Daoy (cell line): Measurements from ENCODE around the gene MYOCD. TPM values are rescaled to one million over a fixed set of nuclear protein-coding genes. Genes with fewer than 3 reads are reported as not detected.

Experiments
- DNase-seq: peaks from one replicate; pipeline ENCODE4 v3.0.0-alpha.2; 2015; ENCODE audit warnings: low read depth
- total RNA-seq: library from RNA; depleted of rRNA; stranded (reverse); fragments of >200 nt; shearing (Covaris generic); gene quantifications from 2 replicates; pipeline ENCODE4 v1.2.3, GENCODE V29; 2014

Gene MYOCD
- total RNA-seq, 1 experiment from 2014 or later = 1.4 TPM

DNA sequence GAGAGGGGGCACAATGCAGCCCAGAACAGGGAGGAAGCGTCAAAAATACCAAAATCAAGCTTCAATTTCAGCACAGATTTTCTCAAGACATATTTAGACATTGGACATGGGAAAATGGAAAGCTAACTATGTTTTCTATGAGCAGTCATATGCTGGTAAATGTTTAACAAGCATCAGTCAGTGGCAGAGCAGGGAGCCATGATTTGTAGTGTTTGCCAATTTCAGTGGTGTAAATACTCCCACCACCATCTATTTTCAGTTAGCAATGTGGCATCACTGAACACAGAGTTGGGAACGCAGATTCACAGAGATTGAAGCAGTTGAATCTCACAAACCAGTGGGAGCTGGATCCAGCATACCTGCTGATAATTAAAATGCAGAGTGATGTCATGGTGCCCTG lies 24.6 kb upstream of the MYOCD start:
- no peak for DNase-seq

DNA sequence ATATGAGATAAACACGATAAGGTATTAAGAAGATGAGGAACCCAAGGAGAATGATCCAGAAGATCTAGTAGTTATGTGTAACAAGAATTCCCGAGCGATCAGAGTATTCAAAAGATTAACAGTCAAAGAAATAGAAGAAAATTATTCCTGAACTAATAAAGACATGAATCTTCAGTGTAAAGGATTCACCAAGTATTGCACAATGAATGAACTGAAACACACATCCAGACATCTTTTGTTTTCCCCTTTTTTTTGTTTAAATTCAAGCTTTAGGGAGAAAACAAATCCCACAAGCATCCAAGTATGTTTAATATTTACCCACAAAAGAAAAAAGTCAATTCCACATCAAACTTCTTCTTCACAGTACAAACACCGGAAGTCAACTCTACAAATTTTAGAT lies 23.7 kb upstream of the MYOCD start:
- no peak for DNase-seq

DNA sequence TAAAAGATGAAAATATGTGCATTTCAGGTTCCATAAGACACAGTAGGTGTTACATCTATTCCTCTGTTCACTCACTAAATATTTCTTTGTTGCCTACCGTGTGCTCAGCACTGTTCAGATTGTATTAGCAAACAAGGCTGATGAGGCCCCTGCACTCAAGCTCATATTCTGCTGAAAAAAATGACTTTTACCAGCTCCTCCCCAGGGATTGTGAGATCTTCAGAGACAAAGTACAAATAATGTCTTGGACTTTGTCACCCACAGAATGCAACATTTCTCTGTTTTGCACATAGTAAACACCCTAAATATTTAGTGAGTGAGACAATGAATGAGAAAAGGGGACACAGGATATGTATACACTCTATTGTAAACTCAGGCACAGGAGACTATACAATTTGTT lies 21.9 kb upstream of the MYOCD start:
- DNase-seq = no peak

DNA sequence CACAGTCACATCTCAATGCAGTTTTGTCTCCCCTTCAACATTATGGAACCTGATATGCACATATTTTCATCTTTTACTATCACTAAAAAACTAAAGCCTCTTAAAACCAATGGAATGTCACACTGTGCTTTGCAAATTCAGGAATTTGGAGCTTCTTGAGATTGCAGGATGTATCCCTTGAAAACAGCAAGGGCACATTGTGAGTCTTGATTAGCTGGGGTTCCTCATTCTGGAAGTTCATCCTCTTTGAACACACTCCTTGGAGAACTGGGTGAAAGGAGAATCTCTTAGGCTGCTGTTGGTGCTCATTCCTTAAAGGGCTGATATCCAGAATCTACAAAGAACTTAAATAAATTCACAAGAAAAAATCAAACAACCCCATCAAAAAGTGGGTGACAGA lies 21.1 kb upstream of the MYOCD start:
- no peak for DNase-seq

DNA sequence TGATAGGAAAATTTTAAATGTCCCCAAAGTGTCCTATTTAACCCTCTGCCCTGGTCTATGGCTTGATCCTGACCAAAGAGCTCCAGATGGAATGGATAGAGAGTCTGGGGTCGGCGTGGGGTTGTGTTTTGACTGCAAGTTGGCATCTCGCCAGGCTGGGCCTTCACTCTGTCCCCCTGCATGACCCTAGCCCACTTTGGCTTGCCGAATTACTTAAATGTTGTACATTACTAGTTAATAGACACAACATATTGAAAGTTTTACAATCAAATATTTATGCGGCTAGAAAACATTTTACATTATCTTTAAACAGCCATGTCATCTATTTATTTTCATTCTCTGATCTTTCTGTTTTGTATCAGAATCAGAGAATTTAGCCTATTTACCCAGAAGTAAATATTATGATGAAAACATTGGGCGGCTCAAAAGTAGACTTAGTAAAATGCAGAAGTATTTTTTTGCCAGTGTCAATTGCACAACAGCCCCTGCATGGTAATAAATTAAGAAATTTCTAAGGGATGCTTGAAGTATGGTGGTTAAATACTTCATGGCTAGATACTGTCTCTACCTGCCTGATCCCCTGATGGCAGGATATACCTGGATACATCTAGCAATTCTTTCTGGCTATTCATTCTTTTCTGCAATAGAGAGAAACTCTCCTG lies 18.8 kb upstream of the MYOCD start:
- DNase-seq = no peak

DNA sequence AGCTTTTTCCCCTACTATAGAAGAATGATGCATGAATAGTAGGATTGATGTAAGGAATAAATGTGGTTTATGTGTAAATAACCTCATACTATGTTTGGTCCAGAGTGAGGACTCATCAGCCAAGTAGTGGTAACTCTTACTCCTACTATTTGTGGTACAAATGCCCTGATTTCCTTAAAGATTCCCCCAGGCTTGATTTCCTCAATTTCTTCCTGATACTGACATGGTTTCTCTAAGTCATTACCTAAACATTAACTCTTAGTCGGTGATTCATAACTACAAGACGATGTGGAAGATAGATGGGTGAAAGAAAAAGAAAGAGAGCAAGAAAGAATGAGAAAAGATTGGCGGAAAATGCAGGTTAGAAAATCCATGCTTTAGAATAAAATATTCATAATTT lies 17.2 kb upstream of the MYOCD start:
- no peak for DNase-seq

DNA sequence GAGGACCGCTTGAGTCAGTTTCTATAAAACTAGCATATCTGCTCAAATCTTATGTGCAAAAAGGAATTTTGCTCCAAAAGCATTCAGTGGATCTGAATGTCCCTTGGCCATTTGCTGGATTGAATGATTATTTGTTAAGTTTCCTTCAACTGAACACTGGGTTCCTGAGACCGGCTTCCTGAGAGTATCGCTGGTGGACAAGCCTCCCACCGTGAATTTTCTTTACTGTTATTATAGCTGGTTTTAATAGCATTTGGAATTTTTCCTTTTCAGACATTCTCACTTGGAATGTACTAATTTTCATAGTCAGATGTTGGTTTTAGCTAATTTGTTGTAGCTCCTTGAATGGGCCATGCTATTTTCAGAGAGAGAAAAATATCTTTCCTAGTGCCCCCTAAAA lies 9.8 kb upstream of the MYOCD start:
- no peak for DNase-seq

DNA sequence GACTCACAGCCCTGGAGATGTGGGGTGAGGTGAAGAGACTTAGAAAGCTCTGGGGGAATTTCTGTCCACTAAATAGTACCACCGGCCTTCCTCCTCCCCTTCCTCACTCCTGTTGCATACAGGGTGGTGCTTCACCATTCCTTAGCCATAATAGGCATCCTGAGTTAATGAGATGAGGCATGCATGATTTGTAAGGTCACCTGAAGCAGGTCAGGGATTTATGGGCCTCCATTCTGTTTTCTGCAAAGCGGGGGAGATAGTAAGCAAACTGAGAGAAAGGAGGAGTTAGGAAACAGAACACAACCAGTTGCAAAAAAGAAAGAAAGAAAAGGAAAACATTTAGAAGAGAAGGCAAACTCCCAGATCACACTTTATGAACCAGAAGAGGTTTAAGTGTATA lies 9.3 kb upstream of the MYOCD start:
- DNase-seq = no peak

DNA sequence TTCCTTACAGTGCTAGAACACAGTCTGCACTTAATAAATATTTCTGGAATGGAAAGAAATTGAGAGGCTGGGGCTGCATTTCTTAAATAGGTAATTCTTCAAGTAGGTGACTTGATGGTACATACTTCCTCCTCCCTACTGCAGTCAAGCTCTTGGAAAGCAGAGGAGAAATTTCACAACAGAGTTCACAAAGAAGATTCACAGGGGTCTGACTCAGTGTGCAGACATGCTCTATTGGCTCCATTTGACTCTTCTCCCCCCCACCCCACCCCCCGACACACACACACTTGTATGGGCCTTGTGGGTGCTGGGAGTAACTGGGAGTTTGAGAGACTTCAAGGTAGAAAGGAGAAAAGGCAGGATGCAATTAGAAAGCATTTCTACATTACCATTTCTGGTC lies 6.2 kb upstream of the MYOCD start:
- DNase-seq = no peak

DNA sequence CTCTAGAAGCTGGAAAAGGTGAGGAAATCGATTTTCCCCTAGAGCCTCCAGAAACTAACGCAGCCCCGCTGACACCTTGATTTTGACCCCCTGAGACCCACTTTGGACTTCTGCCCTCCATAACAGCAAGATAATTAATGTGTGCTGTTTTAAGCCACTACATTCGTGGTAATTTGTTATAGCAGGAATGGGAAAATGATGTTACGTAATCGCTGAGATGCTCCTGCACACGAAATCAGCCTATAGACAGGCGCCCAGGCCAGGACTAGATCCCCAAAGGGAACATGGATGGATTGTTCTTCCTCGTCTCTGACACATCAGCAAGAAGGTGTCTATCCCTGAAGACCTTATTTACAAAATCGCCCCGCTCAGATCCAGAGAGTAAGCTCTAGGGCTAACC lies 1.4 kb upstream of the MYOCD start:
- no peak for DNase-seq

DNA sequence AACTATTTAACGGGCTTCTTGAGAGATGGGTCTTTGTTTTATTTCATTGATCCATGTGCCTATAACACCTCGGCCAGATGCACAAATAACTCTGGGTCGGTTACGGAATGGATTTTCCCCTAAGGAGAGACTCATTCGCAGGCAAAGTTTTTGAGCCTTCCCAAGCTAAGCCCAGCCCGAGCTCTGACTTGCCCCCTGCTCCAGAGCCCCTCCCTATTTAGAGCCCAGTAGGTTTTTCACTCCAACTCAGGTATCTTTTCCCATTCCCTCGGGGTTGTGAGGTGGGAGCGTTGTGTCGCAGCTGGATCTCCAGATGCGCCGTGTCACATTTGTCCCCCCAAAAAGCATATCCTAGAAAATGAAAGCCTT lies 812 bp upstream of the MYOCD start:
- DNase-seq = peak; percentile 16

DNA sequence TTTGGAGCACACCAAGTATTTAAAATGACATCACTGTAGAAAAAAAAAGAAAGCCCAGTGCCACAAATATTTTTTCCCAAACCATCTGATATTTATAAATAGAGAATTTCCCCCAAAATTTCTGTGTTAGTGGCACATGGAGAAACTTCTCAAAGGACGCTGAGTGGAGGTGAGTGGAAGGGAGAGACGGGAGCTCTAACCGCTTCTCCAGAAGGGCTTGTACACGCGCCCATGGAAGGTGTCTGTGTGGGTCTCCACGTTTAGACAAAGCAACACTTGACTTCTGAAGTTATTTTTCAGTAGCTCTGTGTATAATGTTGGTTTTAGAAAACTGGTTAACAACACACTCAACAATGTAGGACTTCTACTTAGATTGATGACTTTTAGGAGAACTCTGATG lies 1.0 kb downstream of the MYOCD start:
- DNase-seq = no peak

DNA sequence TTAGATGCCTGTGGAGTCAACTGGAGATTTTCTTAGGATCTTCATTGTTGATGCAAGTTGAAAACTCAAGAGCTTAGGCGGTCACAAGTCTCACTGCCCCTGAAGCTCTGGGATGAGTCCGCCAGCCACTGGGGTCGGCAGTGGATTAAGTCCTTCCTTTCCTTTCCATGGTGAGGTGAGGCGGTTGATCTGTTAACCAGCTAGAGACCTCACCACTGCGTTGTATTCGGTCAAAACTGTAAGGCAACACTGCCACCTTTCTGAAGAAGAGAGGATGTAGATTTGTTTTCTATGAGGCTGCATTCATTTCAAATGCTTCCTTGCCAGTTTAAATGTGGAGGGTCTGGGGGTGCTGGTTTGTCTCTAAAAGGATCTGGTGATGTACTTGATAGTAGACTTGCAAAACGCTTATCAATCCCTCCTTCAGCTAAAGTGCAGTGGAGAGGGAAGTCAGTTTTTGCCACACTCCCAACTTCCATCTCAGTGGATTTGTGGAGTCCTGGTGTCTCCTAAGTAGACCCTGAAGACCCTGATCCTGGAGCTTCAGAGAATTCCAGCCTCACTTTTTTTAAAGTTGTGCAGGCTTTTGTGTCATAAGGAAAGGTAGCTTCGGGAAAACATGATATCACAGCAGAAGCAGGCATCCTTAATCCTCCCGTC lies 1.7 kb downstream of the MYOCD start:
- DNase-seq = peak; percentile 85

DNA sequence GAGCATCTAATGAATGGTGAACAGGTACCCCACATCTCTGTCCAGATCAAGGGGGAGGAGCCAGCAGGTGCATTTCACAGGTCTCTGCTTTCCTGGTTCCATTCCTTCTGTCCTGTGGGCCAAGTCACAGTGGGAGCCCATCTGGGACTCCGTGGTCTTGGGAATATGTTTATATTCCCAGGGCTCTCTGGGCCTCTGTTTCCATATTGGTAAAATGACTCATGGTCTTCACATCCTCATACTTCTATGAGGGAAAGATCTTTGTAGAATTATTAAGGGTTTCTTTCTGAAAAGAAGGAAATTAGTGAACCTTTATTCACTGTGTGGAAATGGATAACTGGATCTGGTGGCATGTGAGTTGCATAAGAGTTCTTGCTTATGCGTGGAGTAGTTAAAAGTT lies 6.2 kb downstream of the MYOCD start:
- no peak for DNase-seq

DNA sequence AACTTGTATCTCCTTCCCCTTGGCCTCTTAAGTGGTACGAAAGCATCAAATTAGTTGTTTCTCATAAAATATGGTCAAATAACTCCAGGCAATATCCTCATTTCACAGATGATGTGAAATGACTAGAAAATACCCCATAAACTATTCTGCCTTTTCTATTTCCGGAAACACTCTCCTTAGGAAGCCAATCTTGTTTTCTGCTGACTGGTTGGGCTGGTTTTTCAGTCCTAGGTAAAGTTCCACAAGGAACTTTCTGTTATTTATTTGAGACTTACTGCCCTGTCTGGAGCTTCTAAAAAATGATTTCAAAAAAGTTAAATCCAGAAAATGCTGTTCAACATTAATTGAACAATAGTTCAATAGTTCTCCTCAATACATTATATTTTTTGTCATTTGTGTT lies 7.3 kb downstream of the MYOCD start:
- no peak for DNase-seq

DNA sequence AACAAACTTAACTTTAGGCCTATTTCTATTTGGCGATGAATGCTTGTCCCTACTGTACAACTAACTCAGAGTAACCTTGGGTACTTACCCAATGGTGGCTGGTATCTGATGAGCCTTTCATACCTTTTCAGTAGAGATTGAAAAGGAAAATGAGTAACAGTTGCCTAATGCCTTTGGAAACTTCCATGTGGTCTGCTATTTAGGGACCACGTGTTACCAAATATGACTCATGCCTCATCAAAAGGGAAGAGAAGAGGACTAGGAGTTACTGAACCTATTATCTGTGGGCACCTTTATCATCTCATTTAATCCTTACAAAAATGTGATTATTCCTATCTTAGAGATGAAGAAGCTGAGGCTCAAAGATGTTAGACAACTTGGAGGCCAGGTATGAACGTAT lies 8.1 kb downstream of the MYOCD start:
- DNase-seq = peak; percentile 62

DNA sequence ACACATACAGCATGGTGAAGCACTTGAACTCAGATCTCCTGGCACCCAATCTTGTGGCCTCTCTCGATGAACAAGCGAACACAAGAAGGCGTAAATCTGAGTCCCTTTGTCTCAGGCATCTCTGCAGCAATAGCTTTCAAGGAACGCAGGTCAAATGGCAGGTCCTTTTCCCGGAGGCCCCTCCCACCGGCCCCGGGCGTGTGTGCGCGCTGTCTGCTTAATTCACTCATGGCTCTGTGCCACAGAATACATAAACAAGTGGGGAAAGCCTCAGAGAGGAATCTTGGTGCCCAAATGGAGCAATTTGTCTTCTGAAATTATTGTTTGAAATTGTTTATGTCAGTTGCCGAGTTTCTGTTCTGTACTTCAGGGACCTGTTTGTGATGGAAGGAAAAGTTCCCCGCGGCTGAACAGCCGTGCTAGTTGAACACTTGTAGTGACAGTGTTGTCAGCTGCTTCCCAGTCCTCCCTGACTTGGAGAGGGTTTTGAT lies 14.8 kb downstream of the MYOCD start:
- peak; percentile 43 for DNase-seq

DNA sequence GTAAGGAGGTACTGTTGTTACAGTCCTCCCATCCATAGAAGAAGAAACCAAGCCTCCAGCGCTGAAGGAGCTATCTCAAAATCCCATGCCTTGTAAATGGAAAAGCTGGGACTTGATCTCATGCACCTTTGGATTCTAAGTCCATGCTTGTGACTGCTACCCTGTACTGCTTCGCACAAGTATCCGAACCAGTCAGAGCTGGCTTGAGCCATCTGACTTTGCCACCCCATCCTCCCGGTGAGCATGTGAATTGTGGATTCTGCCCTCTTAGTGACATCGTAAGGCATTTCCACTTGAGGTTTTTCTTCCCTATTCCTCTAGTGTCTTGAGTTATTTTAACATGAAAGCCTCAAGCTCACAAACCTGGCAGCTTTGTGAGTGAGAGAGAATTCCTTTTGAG lies 15.3 kb downstream of the MYOCD start:
- no peak for DNase-seq

DNA sequence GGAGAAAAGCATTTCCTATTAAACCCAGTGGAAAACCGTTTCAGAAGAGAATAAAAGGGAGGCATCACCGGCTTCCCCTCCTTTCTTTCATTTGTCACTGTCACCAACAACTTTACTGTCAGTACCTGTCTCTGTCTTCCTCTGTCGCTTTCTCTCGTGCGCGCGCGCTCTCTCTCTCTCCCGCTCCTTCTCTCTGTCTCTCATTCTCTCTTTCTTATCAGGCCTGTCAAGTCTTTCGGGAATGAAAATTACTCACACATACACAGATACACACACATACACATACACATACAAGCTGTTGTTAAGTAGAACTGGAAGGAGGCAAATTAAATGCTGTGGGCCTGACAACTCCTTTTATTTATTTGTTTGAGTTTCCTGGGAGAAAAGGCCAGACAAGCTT lies 17.6 kb downstream of the MYOCD start:
- DNase-seq = no peak

DNA sequence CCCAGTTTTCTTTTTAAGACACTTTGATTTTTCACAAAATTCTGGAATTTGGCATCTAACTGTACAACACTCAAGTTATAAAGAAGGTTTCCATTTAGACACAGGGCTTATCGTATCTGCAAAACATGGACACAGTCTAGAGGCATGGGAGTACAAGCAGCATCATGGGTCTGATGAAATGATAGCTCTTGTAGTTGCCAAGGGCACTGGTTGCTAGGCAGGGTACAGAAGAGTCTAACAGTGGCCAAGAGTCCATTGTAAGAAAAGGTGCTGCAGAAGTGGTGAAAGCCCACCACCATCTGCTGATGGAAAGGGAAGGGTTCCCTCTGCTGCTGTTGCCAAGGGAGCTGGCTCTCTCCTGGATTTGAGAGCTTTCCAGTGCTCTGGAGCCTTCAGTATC lies 20.8 kb downstream of the MYOCD start:
- DNase-seq = no peak

DNA sequence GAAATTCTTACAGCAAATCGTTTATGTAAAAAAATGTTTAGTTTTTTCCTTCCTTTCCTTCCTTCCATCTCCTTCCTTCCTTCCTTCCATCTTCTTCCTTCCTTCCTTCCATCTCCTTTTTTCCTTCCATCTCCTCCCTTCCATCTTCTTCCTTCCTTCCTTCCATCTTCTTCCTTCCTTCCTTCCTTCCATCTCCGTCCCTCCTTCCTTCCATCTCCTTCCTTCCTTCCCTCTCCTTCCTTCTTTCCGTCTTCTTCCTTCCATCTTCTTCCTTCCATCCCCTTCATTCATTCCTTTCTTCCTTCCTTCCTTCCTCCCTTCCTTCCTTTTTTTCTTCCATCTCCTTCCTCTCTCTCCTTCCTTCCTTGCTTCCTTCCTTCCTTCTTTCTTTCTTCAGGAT lies 22.7 kb downstream of the MYOCD start:
- DNase-seq = no peak

DNA sequence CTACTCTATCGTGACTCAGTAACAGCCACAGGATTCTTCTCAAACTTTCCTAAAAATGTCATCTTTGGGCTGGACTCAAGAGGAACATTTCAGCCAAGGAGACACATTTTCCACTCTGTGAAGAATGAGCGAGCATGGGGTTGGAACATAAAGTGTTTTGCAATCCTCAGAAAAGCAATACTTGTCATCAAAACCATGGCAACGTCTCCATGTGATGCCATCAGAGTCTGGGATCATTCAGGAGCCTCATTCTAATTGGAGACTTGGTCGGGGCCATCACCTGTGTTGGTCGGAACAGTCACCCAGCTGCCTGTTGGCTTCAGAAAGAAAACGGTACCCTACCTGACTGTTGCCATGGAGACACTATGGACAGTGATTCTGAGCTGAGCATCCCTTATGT lies 25.5 kb downstream of the MYOCD start:
- DNase-seq = no peak

DNA sequence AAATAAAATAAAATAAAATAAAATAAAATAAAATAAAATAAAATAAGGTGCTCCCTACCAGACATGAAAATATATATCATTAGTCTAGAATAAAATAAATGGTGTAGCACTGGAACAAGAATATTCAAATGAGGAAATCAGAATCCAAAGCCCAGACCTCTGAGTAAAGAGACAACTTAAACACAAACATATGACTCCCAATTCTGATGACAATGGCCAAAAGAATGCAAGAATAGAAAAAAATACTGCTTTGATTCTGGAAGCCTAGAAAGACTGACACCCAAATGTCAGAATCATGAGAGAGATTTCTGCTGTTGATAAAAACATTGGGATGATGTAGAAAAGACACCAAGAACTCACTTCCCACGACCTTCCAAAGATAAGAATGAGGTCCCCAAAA lies 27.9 kb downstream of the MYOCD start:
- no peak for DNase-seq

DNA sequence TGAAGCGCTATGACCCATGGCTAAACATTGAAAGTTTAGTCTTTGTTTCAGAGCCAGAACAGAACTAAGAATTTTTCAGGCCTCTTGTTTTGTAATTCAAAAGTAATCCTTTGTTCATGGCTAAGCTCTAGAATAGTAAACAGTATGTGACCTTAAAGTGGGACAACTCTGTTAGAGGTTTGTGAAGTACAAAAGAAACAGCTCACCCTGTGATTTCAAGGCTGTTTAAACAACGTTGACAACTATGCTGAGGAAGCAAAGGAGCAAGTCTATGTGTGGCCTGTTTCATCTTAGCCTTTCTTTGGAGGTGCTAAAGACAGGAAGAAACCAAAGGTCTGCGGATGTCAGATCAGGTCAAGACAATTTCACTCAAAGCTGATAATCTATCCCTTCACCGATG lies 40.4 kb downstream of the MYOCD start:
- no peak for DNase-seq
